ENCODE data around the gene HLA-G. TPM values are rescaled to one million over a fixed set of nuclear protein-coding genes. Genes with fewer than 3 reads are reported as not detected.

Gene HLA-G
- total and polyA plus RNA-seq, 8 donors = 5.1 to 19.5 (median 10.8) TPM

GRCh38 chr6:29810371-29810770 is 17.3 kb upstream of the HLA-G start:
- no peak for DNase-seq
- Histone ChIP-seq H3K4me3 (no peak overlapping the region), H3K27ac (no peak overlapping the region), H3K4me1 (no peaks in the 10 kb centered on the region), H3K27me3 (peaks cover 0 to 43% of the 10 kb centered on the region in 2 donors), H3K36me3 (no peaks in the 10 kb centered on the region), H3K9me3 (no peaks in the 10 kb centered on the region)
- intact Hi-C loops (cut with DNase I) = no loop called here
- no peak for TF ChIP-seq CTCF (IDR thresholded peaks at IDR 0.05)
- no peak for ATAC-seq

- ATAC-seq = no peak
Measured at GRCh38 chr6:29811377-29811776, 16.2 kb upstream of the HLA-G start.

DNA sequence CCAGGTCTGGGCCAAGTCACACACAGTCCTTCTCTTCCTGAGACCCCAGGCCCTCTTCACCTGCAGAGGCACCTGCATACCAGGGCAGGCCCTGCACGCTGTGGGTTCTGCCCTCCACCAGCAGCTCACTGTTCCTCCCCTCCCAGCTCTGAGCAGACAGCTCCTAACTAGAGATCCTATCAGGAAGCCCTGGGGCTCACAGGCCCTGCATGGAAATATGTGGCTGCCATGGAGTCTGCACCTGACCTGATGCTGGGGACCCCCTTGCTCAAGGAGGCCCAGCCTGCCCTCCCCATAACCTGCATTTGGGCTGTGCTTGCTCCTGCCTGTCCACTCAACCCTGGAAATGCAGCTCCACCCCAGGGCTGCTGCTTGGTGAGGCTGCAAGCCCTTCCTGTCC is 14.6 kb upstream of the HLA-G start:
- no peak for TF ChIP-seq CTCF (IDR thresholded peaks at IDR 0.05)
- no peaks in the 10 kb centered on the region for H3K4me1 ChIP-seq
- H3K4me3 ChIP-seq = no peak overlapping the region
- H3K27ac ChIP-seq = no peak overlapping the region
- intact Hi-C loops (cut with DNase I) = no loop called here
- H3K9me3 ChIP-seq = no peaks in the 10 kb centered on the region
- ATAC-seq (no peak), DNase-seq (no peak)
- peaks cover 0 to 18% of the 10 kb centered on the region in 2 donors for H3K27me3 ChIP-seq
- H3K36me3 ChIP-seq = no peaks in the 10 kb centered on the region

More at GRCh38 chr6:29811377-29811776, 16.2 kb upstream of the HLA-G start:
- TF ChIP-seq CTCF (IDR thresholded peaks at IDR 0.05) = no peak
- intact Hi-C loops (cut with DNase I) = no loop called here
- no peak overlapping the region for H3K27ac ChIP-seq
- no peak for DNase-seq
- no peak overlapping the region for H3K4me3 ChIP-seq
- H3K36me3 ChIP-seq = no peaks in the 10 kb centered on the region
- no peaks in the 10 kb centered on the region for H3K9me3 ChIP-seq
- peaks cover 0 to 33% of the 10 kb centered on the region in 2 donors for H3K27me3 ChIP-seq
- no peaks in the 10 kb centered on the region for H3K4me1 ChIP-seq

DNA sequence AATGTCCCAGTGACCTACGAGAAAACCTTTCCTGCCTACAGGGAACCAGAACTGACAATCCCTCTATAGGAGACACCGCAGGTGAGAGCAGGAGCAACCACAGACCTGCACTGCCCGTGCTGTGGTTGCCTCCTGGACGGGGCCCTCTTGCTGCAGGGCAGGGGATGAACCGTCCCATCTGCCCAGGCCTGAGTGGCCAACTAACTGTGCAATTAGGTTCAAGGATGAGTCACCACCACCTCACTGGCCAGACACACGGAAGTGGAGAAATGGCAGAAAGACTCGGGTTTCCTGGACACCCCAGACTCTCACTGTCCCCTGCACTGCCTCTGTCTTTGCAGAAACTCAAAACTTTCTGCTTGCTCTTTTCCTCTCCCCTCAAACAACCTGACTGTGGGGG is 13.8 kb upstream of the HLA-G start:
- Histone ChIP-seq H3K9me3 (no peaks in the 10 kb centered on the region), H3K27ac (no peak overlapping the region), H3K36me3 (no peaks in the 10 kb centered on the region), H3K27me3 (peaks cover 0 to 18% of the 10 kb centered on the region in 2 donors), H3K4me1 (no peaks in the 10 kb centered on the region), H3K4me3 (no peak overlapping the region)
- TF ChIP-seq CTCF (IDR thresholded peaks at IDR 0.05) = no peak
- ATAC-seq = no peak
- intact Hi-C loops (cut with DNase I) = no loop called here
- no peak for DNase-seq

DNA sequence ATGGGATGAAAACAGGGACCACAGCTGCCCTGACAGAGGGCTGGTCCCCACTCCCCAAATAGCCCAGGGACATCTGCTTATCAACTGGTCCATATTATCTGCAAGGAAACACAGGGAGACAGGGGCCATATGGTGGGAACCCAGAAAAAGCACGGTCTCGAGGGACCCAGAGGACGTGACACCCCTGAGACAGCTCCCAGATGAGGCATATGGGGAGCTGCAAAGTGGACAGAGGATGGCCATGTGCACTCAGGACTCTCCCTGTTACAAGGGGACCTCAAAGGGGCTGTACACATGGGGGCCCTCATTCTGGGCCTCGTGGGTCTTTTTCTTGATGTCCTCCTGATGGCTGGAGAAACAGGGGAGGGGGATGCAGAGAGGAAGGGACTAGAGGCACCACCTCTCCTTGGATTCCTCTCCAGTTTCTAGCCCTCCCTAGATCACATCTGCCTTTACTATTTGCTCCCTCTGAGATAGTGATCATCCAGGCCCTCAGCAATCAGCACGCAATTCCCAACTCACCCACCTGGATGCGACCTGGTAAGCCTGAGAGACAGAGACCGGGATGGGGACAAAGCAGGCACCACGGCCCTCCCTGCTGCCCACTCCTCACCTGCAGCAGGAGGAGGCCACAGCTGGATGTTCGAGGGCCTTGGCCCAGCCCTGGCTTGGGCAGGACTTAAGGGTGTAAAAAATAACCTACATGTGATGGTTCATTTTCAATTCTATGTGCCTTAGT is 13.1 kb upstream of the HLA-G start:
- no peak for TF ChIP-seq CTCF (IDR thresholded peaks at IDR 0.05)

More for the DNA sequence above, 13.1 kb upstream of the HLA-G start:
- H3K9me3 ChIP-seq = no peaks in the 10 kb centered on the region
- H3K27ac ChIP-seq = no peak overlapping the region
- H3K4me3 ChIP-seq = no peak overlapping the region
- H3K36me3 ChIP-seq = no peaks in the 10 kb centered on the region
- DNase-seq = no peak
- intact Hi-C loops (cut with DNase I) = no loop called here
- H3K4me1 ChIP-seq = no peaks in the 10 kb centered on the region
- no peak for ATAC-seq
- H3K27me3 ChIP-seq = peaks cover 0 to 24% of the 10 kb centered on the region in 2 donors

Measured in left lung (tissue), 10 donors.